Thoracic aorta (tissue), 2 donors: Measurements from ENCODE around the gene ATP9A. TPM values are rescaled to one million over a fixed set of nuclear protein-coding genes. Genes with fewer than 3 reads are reported as not detected.
A peak's percentile ranks its signal among the peaks of the same experiment; 100 is the strongest.

Source experiments
- ATAC-seq: fragments of 150-250 bp; one replicate; pipeline ENCODE4 v1.8.0; 2017; ENCODE audit warnings: low read depth; ENCODE audit not compliant: insufficient number of reproducible peaks, low FRiP score
- DNase-seq: peaks from one replicate; pipeline ENCODE4 v3.0.0-alpha.2; 2020; ENCODE audit warnings: low spot score
- H3K27ac ChIP-seq, 2 donors: fragments of 200-600 bp; sonication (generic); 1 replicate in 1 of 2; 2 replicates in 1 of 2; pipeline ENCODE4 v1.5.1; 2016; ENCODE audit warnings: mild to moderate bottlenecking in 2 of 2, moderate library complexity in 2 of 2
- H3K27me3 ChIP-seq: fragments of 200-600 bp; sonication (generic); replicated peaks from 2 replicates; pipeline ENCODE4 v1.6.0; 2016; ENCODE audit warnings: mild to moderate bottlenecking; ENCODE audit not compliant: insufficient read depth
- H3K36me3 ChIP-seq: fragments of 200-600 bp; sonication (generic); one replicate; pipeline ENCODE4 v1.5.1; 2016
- H3K4me1 ChIP-seq, 2 donors: fragments of 200-600 bp; sonication (generic); 1 replicate in 1 of 2; 2 replicates in 1 of 2; pipeline versions ENCODE4 v1.5.1 to v1.6.0; 2016; ENCODE audit warnings: low read depth in 2 of 2, mild to moderate bottlenecking in 1 of 2; ENCODE audit not compliant: control insufficient read depth in 1 of 2
- H3K4me3 ChIP-seq: fragments of 200-600 bp; sonication (generic); 2 replicates; pipeline ENCODE4 v1.5.1; 2016; ENCODE audit warnings: mild to moderate bottlenecking
- H3K9me3 ChIP-seq: fragments of 200-600 bp; sonication (generic); 2 replicates; pipeline ENCODE4 v1.5.1; 2016
- CTCF ChIP-seq: fragments of 200-600 bp; sonication (generic); IDR thresholded peaks from one replicate; pipeline ENCODE4 v1.5.1; 2019; ENCODE audit warnings: antibody characterized with exemption
- total RNA-seq, 2 donors: library from RNA; depleted of rRNA; stranded (reverse); fragments of >200 nt; gene quantifications; one replicate each; pipeline versions ENCODE4 v1.1.0 to v1.2.3, GENCODE V29; 2016

The ATP9A gene
- total RNA-seq, 2 donors from 2014 or later, result 54.4 TPM

- Histone ChIP-seq H3K27ac (no peak overlapping the region), H3K4me1 (peaks cover 15 to 24% of the 10 kb centered on the region in 2 donors), H3K27me3 (peaks cover 9% of the 10 kb centered on the region), H3K9me3 (no peaks in the 10 kb centered on the region), H3K4me3 (no peak overlapping the region), H3K36me3 (no peaks in the 10 kb centered on the region)
- no peak for ATAC-seq
- no peak for DNase-seq
- no peak for TF ChIP-seq CTCF
Measured at GRCh38 chr20:51803148-51803854, 35.1 kb upstream of the ATP9A start.

- ATAC-seq (no peak), DNase-seq (no peak)
- no peaks in the 10 kb centered on the region for H3K36me3 ChIP-seq
- no peak within 1 kb of the TSS for H3K27ac ChIP-seq
- peaks cover 9% of the 10 kb centered on the region for H3K27me3 ChIP-seq
- H3K9me3 ChIP-seq, result no peaks in the 10 kb centered on the region
- TF ChIP-seq CTCF, result no peak
- H3K4me1 ChIP-seq, result peaks cover 15 to 24% of the 10 kb centered on the region in 2 donors
- peak within 1 kb of the TSS; percentile 67 for H3K4me3 ChIP-seq
Measured at GRCh38 chr20:51802170-51802751, 34.1 kb upstream of the ATP9A start, which contains the start of gene SALL4. TSS of gene SALL4 (minus strand) at chr20:51802521. CDS start at chr20:51802408, 113 bp downstream.

- no peak overlapping the region for H3K27ac ChIP-seq
- H3K27me3 ChIP-seq, result peaks cover 9% of the 10 kb centered on the region
- no peak for ATAC-seq
- no peak for DNase-seq
- H3K4me1 ChIP-seq, result peaks cover 15 to 24% of the 10 kb centered on the region in 2 donors
- peak overlapping the region; percentile 67 for H3K4me3 ChIP-seq
- TF ChIP-seq CTCF, result no peak
- H3K9me3 ChIP-seq, result no peaks in the 10 kb centered on the region
- no peaks in the 10 kb centered on the region for H3K36me3 ChIP-seq
Measured at GRCh38 chr20:51801823-51802123, 33.6 kb upstream of the ATP9A start.

- Histone ChIP-seq H3K4me3 (peak overlapping the region; percentile 67), H3K36me3 (no peaks in the 10 kb centered on the region), H3K27ac (no peak overlapping the region), H3K9me3 (no peaks in the 10 kb centered on the region), H3K27me3 (peaks cover 14% of the 10 kb centered on the region), H3K4me1 (peaks cover 15 to 24% of the 10 kb centered on the region in 2 donors)
- ATAC-seq (no peak), DNase-seq (no peak)
- no peak for TF ChIP-seq CTCF
Measured at GRCh38 chr20:51801122-51801822, 33.1 kb upstream of the ATP9A start.

- H3K27me3 ChIP-seq, result peaks cover 14% of the 10 kb centered on the region
- no peaks in the 10 kb centered on the region for H3K9me3 ChIP-seq
- DNase-seq (no peak), ATAC-seq (no peak)
- TF ChIP-seq CTCF, result no peak
- H3K4me1 ChIP-seq, result peaks cover 15 to 24% of the 10 kb centered on the region in 2 donors
- no peaks in the 10 kb centered on the region for H3K36me3 ChIP-seq
- no peak overlapping the region for H3K27ac ChIP-seq
- peak overlapping the region; percentile 67 for H3K4me3 ChIP-seq
Measured at GRCh38 chr20:51800872-51801121, 32.6 kb upstream of the ATP9A start.
